ENCODE measurements around the gene OGDH.

DNA sequence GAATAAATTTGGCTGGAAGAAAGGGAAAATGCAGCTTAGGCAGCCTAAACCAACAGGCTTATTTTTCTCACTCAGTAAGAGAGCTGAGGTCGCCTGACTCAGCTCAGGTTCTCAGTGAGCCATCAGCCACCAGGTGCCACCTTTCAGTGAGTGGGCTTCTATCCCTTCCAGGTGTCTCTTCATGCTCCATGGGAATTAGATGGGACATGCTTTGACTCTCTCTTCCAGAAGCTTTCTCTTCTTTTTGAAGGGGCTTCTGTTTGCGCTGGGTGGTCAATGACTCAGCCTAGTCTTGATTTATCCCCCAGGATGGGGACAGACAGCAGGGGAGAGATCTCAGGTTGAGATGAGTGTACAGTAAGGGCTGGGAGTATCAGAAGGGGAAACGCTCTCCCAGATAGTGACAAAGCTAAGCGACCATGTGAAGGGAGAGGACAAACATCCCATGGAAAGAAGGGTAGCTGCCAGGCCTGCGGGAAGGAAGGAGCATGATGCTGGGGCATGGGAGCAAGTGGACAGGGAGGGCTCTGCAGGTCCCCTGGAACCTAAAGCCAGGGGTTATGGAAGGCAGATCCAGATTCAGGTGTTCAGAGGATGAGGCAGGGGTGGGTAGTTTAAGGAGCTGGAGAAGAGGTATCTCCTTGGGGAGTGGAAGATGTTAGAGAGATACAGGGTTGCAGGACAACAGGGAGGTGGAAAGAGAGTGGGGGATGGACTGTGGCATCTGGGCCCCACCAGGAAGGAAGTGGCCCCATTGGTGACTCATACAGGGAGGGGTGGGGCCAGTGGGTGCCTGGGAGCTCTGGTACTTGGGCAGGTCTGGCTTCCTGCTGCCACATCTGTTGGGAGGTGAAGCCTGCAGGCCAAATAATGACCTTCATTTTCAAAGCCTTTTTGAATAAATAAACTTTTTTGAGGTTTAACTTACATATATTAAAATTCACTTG is 32.5 kb downstream of the OGDH start:
- no peak for TF ChIP-seq POLR2AphosphoS5 (IDR thresholded peaks at IDR 0.05)
- no peak for TF ChIP-seq POLR2A (IDR thresholded peaks at IDR 0.05)
- no peak for TF ChIP-seq EP300 (IDR thresholded peaks at IDR 0.05)

Data from suprapubic skin (tissue), 4 donors.